ENCODE measurements around the gene NDST3.

GRCh38 chr4:118296729-118297128, 262.4 kb downstream of the NDST3 start:
- no peak for TF ChIP-seq POLR2A (IDR thresholded peaks at IDR 0.05)
- TF ChIP-seq, protein P1, sequence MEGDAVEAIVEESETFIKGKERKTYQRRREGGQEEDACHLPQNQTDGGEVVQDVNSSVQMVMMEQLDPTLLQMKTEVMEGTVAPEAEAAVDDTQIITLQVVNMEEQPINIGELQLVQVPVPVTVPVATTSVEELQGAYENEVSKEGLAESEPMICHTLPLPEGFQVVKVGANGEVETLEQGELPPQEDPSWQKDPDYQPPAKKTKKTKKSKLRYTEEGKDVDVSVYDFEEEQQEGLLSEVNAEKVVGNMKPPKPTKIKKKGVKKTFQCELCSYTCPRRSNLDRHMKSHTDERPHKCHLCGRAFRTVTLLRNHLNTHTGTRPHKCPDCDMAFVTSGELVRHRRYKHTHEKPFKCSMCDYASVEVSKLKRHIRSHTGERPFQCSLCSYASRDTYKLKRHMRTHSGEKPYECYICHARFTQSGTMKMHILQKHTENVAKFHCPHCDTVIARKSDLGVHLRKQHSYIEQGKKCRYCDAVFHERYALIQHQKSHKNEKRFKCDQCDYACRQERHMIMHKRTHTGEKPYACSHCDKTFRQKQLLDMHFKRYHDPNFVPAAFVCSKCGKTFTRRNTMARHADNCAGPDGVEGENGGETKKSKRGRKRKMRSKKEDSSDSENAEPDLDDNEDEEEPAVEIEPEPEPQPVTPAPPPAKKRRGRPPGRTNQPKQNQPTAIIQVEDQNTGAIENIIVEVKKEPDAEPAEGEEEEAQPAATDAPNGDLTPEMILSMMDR (IDR thresholded peaks at IDR 0.05) = no peak
